Measurements from ENCODE around the gene NANOS1.
"Not testable (repeated sequence)": the region's sequence is repeated elsewhere in the genome, so short reads cannot be mapped to it uniquely, and the experiment has no call there.

The NANOS1 gene

GRCh38 chr10:119007211-119007574 is 22.3 kb upstream of the NANOS1 start:
- DNase-seq (no peak), ATAC-seq (no peak)

- peak; percentile 42 for DNase-seq
- ATAC-seq: peak; percentile 79
Observed at GRCh38 chr10:119020627-119020946, 8.9 kb upstream of the NANOS1 start.

DNA sequence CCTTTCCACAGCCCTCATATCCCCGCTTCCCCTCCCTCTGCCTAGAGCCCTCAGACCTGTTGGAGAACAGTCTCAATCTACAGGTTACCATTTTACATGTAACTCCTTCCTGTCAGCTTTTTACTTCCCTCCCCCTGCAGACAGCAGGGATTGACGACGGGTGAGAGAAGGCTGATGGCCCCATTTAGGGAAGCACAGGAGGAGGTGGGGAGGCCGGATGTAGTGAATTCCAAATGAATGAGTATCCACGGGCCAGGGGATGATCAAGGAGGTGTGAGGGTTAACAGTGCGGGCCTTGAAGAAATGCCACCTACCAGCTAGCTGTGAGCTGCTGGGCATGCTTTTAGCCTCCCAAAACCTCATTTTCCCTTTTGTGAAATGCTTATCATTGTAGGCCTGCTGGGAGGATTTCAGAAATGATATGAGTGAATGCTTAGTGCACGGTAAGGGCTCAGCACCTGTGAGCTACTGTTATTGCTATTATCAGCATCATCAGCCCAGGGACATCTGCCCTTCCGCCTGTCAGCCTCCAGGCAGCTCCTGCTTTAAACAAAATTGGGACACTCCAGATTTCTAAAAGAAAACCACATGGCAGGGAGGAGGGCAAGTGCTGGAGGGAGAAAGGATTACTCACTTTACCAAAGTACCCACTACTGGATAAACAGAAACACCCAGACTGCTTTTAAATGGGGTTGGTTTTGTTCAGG is 6.5 kb upstream of the NANOS1 start:
- ATAC-seq: no peak

DNA sequence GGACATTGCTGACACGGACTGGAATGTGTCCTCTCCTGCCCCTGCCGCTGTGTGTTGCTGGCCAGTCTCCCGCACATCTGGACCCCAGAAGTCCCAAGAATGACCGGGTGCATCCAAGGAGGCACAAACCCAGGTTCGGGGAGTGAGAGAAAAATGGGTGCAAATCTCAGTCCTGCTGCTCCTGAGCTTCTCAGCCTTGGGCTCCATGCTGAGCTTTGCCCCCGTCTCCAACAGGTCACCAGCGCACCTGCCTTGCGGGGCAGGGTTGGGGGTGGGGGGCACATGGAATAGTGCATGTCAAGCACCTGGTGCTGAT is 6.0 kb upstream of the NANOS1 start:
- no peak for ATAC-seq

More for the DNA sequence above, 6.5 kb upstream of the NANOS1 start:
- DNase-seq: no peak

GRCh38 chr10:119024882-119025281 is 4.6 kb upstream of the NANOS1 start:
- DNase-seq (no peak), ATAC-seq (no peak)

More for the DNA sequence above, 6.0 kb upstream of the NANOS1 start:
- no peak for DNase-seq

- no peak for DNase-seq
- no peak for ATAC-seq
Observed at GRCh38 chr10:119025336-119025735, 4.2 kb upstream of the NANOS1 start.

DNA sequence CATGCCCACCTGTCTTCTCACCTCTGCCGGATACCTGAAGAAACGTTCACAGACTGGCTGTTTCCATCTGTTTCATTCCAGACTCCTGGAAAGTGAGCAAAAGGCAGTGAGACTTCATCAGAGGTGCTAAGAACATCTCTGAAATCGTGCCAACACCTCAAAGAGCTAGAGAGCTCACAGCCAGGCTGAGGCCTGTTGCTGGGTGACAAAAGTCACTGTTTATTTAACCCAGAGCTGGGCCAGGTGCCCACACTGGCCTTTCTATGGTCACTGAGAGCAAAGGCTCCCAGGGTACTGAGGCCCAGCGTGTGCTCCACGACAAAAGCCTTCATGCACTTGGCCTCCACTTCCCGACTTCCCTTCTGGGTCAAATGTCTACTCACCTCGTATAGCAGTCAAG is 3.7 kb upstream of the NANOS1 start:
- no peak for DNase-seq
- ATAC-seq: no peak

DNA sequence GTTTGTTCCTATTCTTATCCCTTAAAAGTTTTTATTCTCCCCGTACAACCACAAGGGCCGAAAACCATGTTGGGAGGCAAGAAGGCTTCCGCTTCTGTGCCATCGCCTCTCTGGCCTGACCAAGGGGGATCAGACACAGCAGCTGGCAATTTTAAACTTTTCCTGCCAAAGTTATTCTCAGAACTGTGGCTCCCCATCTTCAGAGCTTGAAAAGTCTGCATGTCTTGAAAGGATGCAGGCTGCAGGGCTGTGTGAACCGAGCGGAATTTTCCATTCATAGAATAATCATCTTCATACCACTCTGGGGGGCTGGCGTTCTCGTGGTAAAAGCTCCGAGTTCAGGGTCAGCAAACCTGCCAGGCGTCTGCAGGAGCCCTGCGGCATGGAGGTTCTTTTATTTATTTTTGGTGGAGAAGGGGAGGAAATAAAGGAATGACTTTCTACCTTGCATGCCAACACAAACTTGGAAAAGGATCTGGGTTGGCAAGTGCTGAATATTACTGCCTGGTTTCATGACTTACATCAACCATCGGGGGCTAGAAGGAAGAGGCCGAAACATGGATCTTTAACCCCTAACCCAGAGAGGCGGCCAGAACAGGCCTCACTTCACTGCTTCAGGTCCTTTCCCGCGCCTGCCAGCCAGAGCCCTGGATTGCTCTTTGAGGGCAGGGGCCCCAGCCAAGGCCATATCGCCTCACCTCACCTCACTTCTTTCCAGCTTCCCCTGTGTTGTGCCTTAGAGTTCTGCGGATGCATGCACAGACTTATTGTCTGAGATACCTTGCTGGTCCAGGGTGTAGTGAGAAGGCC is 3.0 kb upstream of the NANOS1 start:
- no peak for ATAC-seq
- no peak for DNase-seq

GRCh38 chr10:119028445-119028899 is 1.0 kb upstream of the NANOS1 start:
- not testable (repeated sequence) for ATAC-seq

GRCh38 chr10:119028900-119029612 is 458 bp upstream of the NANOS1 start:
- peak; percentile 73 for ATAC-seq
- DNase-seq: peak; percentile 81

More at GRCh38 chr10:119028445-119028899, 1.0 kb upstream of the NANOS1 start:
- not testable (repeated sequence) for DNase-seq

DNA sequence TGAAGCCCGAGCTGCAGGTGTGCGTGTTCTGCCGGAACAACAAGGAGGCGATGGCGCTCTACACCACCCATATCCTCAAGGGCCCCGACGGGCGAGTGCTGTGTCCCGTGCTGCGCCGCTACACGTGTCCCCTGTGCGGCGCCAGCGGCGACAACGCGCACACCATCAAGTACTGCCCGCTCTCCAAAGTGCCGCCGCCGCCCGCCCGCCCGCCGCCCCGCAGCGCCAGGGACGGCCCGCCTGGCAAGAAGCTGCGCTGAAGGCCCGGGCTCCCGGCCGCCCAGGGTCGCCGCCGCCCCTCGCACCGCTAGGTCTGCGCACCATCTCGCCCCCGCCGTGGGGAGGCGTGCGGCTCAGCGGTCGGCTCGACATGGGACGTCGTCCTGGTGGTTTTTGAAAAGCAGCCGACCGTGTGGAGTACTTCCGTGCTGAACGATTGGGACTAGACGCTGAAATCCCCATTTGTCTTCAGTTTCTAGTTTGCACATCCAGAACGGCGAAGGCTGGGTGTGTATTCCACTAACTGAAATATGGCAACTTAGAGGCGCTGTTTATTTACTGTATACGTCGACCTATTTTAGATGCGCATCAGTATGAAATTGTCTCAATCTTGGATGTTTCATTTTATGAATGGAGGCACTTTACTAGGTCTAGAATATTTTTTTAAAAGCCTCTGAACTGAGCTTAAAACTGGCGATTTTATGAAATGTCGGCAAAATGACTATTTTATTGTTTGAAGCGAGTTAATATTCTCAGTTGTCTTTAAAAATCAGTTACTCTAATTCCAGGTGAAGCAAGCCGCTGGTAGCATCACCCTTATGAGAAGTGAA is 1.1 kb downstream of the NANOS1 start:
- ATAC-seq (peak; percentile 68), DNase-seq (peak; percentile 60)

DNA sequence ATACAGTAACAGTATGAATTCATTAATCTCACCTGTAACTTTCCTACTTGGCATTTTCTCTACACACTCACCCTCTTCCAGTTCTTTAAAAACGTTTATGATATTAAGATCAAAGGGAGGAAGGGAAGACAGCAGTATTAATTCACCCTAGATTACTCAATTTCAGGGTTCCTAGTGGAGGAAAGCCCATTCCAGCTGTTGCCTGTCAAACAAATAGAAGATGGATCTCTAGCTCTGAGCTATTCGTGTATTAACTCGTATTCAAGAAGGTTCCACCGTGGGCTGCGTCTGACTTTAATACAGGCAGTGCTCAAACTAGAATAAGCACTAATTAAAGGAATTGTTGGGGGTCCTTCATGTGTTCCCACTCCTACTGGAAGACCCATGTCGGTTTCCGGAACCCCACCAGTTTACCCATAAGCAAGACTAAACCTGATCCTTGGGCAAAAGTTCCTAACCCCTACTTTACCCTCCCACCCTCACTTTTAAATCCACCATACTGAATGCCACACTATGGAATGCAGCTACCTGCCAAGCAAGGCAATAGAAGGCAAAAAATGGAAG is 2.1 kb downstream of the NANOS1 start:
- ATAC-seq: no peak
- DNase-seq: no peak

- DNase-seq: no peak
- ATAC-seq: no peak
Observed at GRCh38 chr10:119039161-119039560, 9.6 kb downstream of the NANOS1 start.

DNA sequence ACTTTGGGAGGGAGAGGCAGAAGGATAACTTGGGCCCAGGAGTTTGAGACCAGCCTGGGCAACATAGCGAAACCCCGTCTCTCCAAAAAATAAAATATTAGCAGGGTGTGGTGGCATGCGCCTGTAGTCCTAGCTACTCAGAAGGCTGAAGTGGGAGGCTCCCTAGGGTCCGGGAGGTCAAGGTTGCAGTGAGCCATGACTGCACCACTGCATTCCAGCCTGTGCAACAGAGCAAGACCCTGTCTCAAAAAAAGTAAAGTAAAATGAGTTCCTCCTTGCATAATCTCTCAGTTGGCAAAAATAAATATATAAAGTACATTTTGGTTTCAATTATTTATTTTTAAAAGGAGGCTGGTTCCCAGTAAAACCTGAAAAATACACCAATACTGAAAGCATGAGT is 11.8 kb downstream of the NANOS1 start:
- ATAC-seq (no peak), DNase-seq (no peak)

- ATAC-seq (no peak), DNase-seq (no peak)
Observed at GRCh38 chr10:119042169-119042568, 12.7 kb downstream of the NANOS1 start.

GRCh38 chr10:119045561-119045960 is 16.0 kb downstream of the NANOS1 start:
- no peak for ATAC-seq

GRCh38 chr10:119049361-119049760 is 19.8 kb downstream of the NANOS1 start:
- no peak for ATAC-seq

More at GRCh38 chr10:119045561-119045960, 16.0 kb downstream of the NANOS1 start:
- no peak for DNase-seq

DNA sequence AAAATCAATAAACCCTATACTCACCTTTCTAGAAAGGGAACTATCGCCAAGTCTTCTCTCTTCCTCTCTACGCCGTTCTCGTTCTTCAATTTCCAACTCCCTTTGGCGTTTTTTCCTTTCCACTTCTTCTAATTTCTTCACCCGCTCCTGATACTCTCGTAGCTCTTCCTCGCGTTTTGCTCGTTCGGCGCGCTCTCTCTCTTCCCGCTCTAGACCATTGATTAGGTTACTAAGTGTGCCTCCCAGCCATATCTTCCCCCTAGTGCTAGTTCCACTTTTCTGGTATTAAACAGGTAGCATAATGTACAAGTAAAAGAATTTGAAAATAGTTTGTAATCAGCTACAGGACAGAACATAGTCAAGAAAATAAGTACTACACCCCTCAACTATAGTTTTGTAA is 20.3 kb downstream of the NANOS1 start:
- no peak for ATAC-seq

More at GRCh38 chr10:119049361-119049760, 19.8 kb downstream of the NANOS1 start:
- DNase-seq: no peak

DNA sequence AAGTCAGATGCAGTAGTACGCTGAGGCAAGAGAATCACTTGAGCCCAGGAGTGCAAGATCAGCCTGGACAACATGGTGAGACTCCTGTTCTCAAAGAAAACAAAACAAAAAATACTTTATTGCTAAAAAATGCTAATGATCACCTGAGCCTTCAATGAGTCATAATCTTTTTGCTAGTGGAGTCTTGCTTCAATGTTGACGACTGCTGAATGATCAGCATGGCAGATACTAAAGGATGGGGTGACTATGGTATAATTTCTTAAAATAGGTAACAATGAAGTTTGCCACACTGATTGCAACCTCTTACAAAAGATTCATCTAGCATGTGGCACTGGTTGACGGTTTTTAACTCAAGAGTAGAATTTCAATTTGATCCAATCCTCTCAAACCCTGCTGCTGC is 22.3 kb downstream of the NANOS1 start:
- ATAC-seq: no peak
- no peak for DNase-seq

More for the DNA sequence above, 20.3 kb downstream of the NANOS1 start:
- no peak for DNase-seq

- DNase-seq: no peak
- ATAC-seq: no peak
Observed at GRCh38 chr10:119055472-119055871, 26.0 kb downstream of the NANOS1 start.

DNA sequence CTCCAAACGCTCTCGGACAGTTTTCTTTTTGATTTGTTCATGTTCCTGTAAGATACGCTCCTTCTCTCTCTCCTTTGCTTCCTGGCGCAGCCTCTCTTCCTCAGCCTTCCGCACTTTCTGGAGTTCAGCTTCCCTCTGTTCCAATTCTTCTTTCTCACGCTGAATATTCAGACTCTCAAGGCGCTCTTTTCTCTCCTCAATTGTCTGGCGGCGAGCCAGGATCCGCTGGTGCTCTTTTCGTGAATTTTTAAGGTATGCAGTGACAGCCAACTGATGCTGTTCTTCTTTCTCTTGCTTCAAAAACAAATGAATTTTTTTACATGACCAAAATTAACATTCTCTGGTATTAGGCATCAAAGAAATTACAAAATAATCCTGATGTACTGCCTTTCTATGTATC is 28.5 kb downstream of the NANOS1 start:
- DNase-seq (no peak), ATAC-seq (no peak)

GRCh38 chr10:119059557-119059956 is 30.0 kb downstream of the NANOS1 start:
- ATAC-seq (no peak), DNase-seq (no peak)

Measured in stimulated activated naive CD8-positive, alpha-beta T cell treated with anti-CD3 and anti-CD28 coated beads, Interleukin-15, Interleukin-2, amounts not matched to agents 100 U/mL and 50 U/mL, for 24 hours (primary cell).